SK-N-SH (cell line): Measurements from ENCODE around the gene ZNF14. TPM values are rescaled to one million over a fixed set of nuclear protein-coding genes. Genes with fewer than 3 reads are reported as not detected.

Experiments
- CTCF ChIA-PET: fragments of 300-600, 350-600 bp; formaldehyde crosslinking; extraction: SDS; loops from one replicate; lab custom pipeline; 2021; lab: Yijun Ruan, JAX
- POLR2A ChIA-PET: fragments of 350-600 bp; sonication (Branson Sonifier 250); formaldehyde crosslinking; extraction: SDS; loops from one replicate; lab custom pipeline; 2020; ENCODE audit warnings: antibody characterized with exemption, inconsistent platforms; lab: Yijun Ruan, JAX
- DNase-seq: peaks from one replicate; pipeline ENCODE4 v3.0.0; 2012
- H2AFZ ChIP-seq: fragments of 200-600 bp; sonication (generic); 2 replicates; pipeline ENCODE4 v1.8.1; 2016; ENCODE audit warnings: antibody characterized with exemption, mild to moderate bottlenecking, low read depth
- H3F3A ChIP-seq: fragments of 200-600 bp; sonication (generic); replicated peaks from 2 replicates; pipeline ENCODE3; 2016; ENCODE audit warnings: antibody characterized with exemption, mild to moderate bottlenecking; ENCODE audit not compliant: insufficient read depth
- H3K27ac ChIP-seq, 2 experiments: fragments of 200-500 bp in 1 of 2; fragments of 200-600 bp in 1 of 2; sonication (Bioruptor generic) in 1 of 2; sonication (generic), shearing (Covaris generic) in 1 of 2; 2 replicates each; pipeline versions ENCODE4 v1.5.1 to v1.6.1; 2014 to 2016; ENCODE audit warnings: low read depth in 2 of 2, inconsistent platforms in 1 of 2, low read length in 1 of 2, mild to moderate bottlenecking in 1 of 2, mixed read lengths in 1 of 2
- H3K27me3 ChIP-seq: fragments of 200-600 bp; sonication (generic), shearing (Covaris generic); 2 replicates; pipeline ENCODE4 v1.6.1; 2016; ENCODE audit warnings: mixed run types; ENCODE audit not compliant: insufficient read depth
- H3K36me3 ChIP-seq, 2 experiments: fragments of 200-500 bp in 1 of 2; fragments of 200-600 bp in 1 of 2; sonication (Bioruptor generic) in 1 of 2; sonication (generic) in 1 of 2; replicated peaks in 1 of 2; 2 replicates each; pipeline versions ENCODE3 to v1.5.1; 2014 to 2016; ENCODE audit warnings: low read length in 1 of 2, mild to moderate bottlenecking in 1 of 2; ENCODE audit not compliant: insufficient read depth in 2 of 2, control insufficient read depth in 1 of 2
- H3K4me1 ChIP-seq, 2 experiments: fragments of 200-500 bp in 1 of 2; fragments of 200-600 bp in 1 of 2; sonication (Bioruptor generic) in 1 of 2; sonication (generic), shearing (Covaris generic) in 1 of 2; 2 replicates each; pipeline versions ENCODE4 v1.5.1 to v1.6.1; 2014 to 2016; ENCODE audit warnings: low read depth in 1 of 2, low read length in 1 of 2, mixed run types in 1 of 2; ENCODE audit not compliant: insufficient read depth in 2 of 2, control insufficient read depth in 1 of 2
- H3K4me2 ChIP-seq: fragments of 200-600 bp; sonication (generic), shearing (Covaris generic); 2 replicates; pipeline ENCODE4 v1.6.1; 2017; ENCODE audit warnings: mixed run types
- H3K4me3 ChIP-seq, 2 experiments: fragments of 200-500 bp in 1 of 2; fragments of 200-600 bp in 1 of 2; sonication (Bioruptor generic) in 1 of 2; sonication (generic), shearing (Covaris generic) in 1 of 2; 2 replicates each; pipeline versions ENCODE4 v1.5.1 to v1.8.1; 2014 to 2016; ENCODE audit warnings: low read depth in 2 of 2, inconsistent platforms in 1 of 2, low read length in 1 of 2, mild to moderate bottlenecking in 1 of 2, mixed read lengths in 1 of 2, moderate library complexity in 1 of 2
- H3K79me2 ChIP-seq: fragments of 200-600 bp; sonication (generic); 2 replicates; pipeline ENCODE4 v1.8.1; 2017; ENCODE audit warnings: mild to moderate bottlenecking; ENCODE audit not compliant: insufficient read depth
- H3K9ac ChIP-seq: fragments of 200-600 bp; sonication (generic); 2 replicates; pipeline ENCODE4 v1.6.1; 2017; ENCODE audit warnings: mixed run types
- H3K9me2 ChIP-seq: fragments of 200-600 bp; sonication (generic); 2 replicates; pipeline ENCODE4 v1.6.1; 2017; ENCODE audit warnings: mixed run types
- H3K9me3 ChIP-seq: fragments of 200-600 bp; sonication (generic); 2 replicates; pipeline ENCODE4 v1.6.1; 2017; ENCODE audit warnings: mixed run types, mild to moderate bottlenecking, moderate library complexity
- H4K20me1 ChIP-seq: fragments of 200-600 bp; sonication (generic); 2 replicates; pipeline ENCODE4 v1.6.1; 2017; ENCODE audit warnings: mild to moderate bottlenecking, mixed run types; ENCODE audit not compliant: insufficient read depth
- CTCF ChIP-seq: fragments of 200-600 bp; sonication (generic); IDR thresholded peaks from 2 replicates; pipeline ENCODE4 v1.6.1; 2017; ENCODE audit warnings: antibody characterized with exemption, mild to moderate bottlenecking, moderate library complexity
- ELF1 ChIP-seq: IDR thresholded peaks from 2 replicates; pipeline ENCODE4 v1.4.0; 2012
- EZH2phosphoT487 ChIP-seq: fragments of 200-600 bp; sonication (generic); IDR thresholded peaks from 2 replicates; pipeline ENCODE4 v1.6.1; 2017; ENCODE audit warnings: low read depth, mixed run types, mild to moderate bottlenecking, antibody characterized with exemption, moderate library complexity, borderline replicate concordance
- GATA2 ChIP-seq: sonication (generic); formaldehyde crosslinking; IDR thresholded peaks from 2 replicates; pipeline ENCODE4 v1.5.0; 2020; ENCODE audit warnings: mild to moderate bottlenecking, missing genetic modification reagents
- MXI1 ChIP-seq: IDR thresholded peaks from 2 replicates; pipeline ENCODE4 v1.6.1; 2012; ENCODE audit warnings: mild to moderate bottlenecking, low read depth, low read length, improper control_type of control experiment
- PBX3 ChIP-seq: IDR thresholded peaks from 2 replicates; pipeline ENCODE4; 2012
- POLR2AphosphoS5 ChIP-seq: IDR thresholded peaks from 2 replicates; pipeline ENCODE4 v1.6.1; 2012; ENCODE audit warnings: low read depth, low read length
- RCOR1 ChIP-seq: fragments of 150-350 bp; IDR thresholded peaks from 2 replicates; pipeline ENCODE4 v1.6.1; 2017; ENCODE audit warnings: antibody characterized with exemption, low read length
- TCF12 ChIP-seq: IDR thresholded peaks from 2 replicates; pipeline ENCODE4 v1.4.0; 2012
- TEAD4 ChIP-seq: IDR thresholded peaks from 2 replicates; pipeline ENCODE4 v1.4.0; 2012; ENCODE audit warnings: mild to moderate bottlenecking, borderline replicate concordance; ENCODE audit not compliant: insufficient read depth
- USF2 ChIP-seq: fragments of 150-350 bp; IDR thresholded peaks from 2 replicates; pipeline ENCODE4 v1.6.1; 2017; ENCODE audit warnings: antibody characterized with exemption, low read length, low read depth, borderline replicate concordance
- YY1 ChIP-seq: IDR thresholded peaks from 2 replicates; pipeline ENCODE4 v1.4.0; 2012; ENCODE audit warnings: low read depth, mild to moderate bottlenecking
- WGBS: methylation state at CpG from one replicate; pipeline ENCODE4 v1.1.6; 2017; ENCODE audit warnings: low lambda C conversion rate; 5-methylcytosine and 5-hydroxymethylcytosine counted together
- polyA plus RNA-seq, 3 experiments: library from polyadenylated mRNA; depleted of rRNA; stranded (reverse); fragments of >200 nt; gene quantifications; 2 replicates each; pipeline ENCODE4 v1.2.3, GENCODE V29; 2012
- TF ChIP-seq, protein P1 (sequence below): fragments of 150-350 bp; IDR thresholded peaks from 2 replicates; pipeline ENCODE4 v1.6.1; 2016; ENCODE audit warnings: mild to moderate bottlenecking, low read depth, low read length

The ZNF14 gene
- polyA plus RNA-seq, 1 of the 3 experiments (the other 2 are of a cell fraction), result 1.1 TPM

GRCh38 chr19:19672816-19673215 lies 60.1 kb downstream of the ZNF14 start:
- Histone ChIP-seq H3K4me1 (peaks cover 0 to 4% of the 10 kb centered on the region in 2 experiments; a peak in 1 of 4 replicates), H3K79me2 (peaks cover 41% of the 10 kb centered on the region), H3K9ac (no peak overlapping the region), H3K36me3 (peaks cover 2 to 42% of the 10 kb centered on the region in 2 experiments)
- no peak for DNase-seq
- TF ChIP-seq ELF1, result no peak
- no peak for TF ChIP-seq GATA2 (CRISPR knock-in tag)
- no peak for TF ChIP-seq YY1
- TF ChIP-seq MXI1, result no peak
- no peak for TF ChIP-seq EZH2phosphoT487
- no peak for TF ChIP-seq POLR2AphosphoS5
- TF ChIP-seq USF2, result no peak
- no peak for TF ChIP-seq RCOR1
- no peak for TF ChIP-seq TEAD4
- TF ChIP-seq, protein P1, sequence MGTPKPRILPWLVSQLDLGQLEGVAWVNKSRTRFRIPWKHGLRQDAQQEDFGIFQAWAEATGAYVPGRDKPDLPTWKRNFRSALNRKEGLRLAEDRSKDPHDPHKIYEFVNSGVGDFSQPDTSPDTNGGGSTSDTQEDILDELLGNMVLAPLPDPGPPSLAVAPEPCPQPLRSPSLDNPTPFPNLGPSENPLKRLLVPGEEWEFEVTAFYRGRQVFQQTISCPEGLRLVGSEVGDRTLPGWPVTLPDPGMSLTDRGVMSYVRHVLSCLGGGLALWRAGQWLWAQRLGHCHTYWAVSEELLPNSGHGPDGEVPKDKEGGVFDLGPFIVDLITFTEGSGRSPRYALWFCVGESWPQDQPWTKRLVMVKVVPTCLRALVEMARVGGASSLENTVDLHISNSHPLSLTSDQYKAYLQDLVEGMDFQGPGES, result no peak
- no peak for TF ChIP-seq PBX3
- no peak for TF ChIP-seq TCF12
- no peak for TF ChIP-seq CTCF
- TF ChIP-seq, all 33 proteins: peak for 0
- H3K4me3 ChIP-seq, result no peak overlapping the region
- no peaks in the 10 kb centered on the region for H3K27me3 ChIP-seq
- H3K9me3 ChIP-seq, result no peaks in the 10 kb centered on the region; the same call in 1 of the 2 replicates
- H3K4me2 ChIP-seq, result no peak overlapping the region
- ChIA-PET CTCF (interaction anchor here (0.8 kb wide), 1 partner anchor 284 kb away, joined by 3 read pairs; no protein-coding TSS in a partner anchor), POLR2A (no interaction called here)
- H4K20me1 ChIP-seq, result no peaks in the 10 kb centered on the region
- no peaks in the 10 kb centered on the region for H3K9me2 ChIP-seq
- no peak overlapping the region for H3K27ac ChIP-seq
- WGBS, result 97% methylated on average over 3 of the region's 3 CpGs
- no peaks in the 10 kb centered on the region for H3F3A ChIP-seq
- no peak overlapping the region for H2AFZ ChIP-seq
